ENCODE measurements around the gene MYOCD. TPM values are rescaled to one million over a fixed set of nuclear protein-coding genes. Genes with fewer than 3 reads are reported as not detected.
A peak's percentile ranks its signal among the peaks of the same experiment; 100 is the strongest.

MYOCD gene
- total RNA-seq, 1 experiment from 2014 or later: 0.08 TPM

DNA sequence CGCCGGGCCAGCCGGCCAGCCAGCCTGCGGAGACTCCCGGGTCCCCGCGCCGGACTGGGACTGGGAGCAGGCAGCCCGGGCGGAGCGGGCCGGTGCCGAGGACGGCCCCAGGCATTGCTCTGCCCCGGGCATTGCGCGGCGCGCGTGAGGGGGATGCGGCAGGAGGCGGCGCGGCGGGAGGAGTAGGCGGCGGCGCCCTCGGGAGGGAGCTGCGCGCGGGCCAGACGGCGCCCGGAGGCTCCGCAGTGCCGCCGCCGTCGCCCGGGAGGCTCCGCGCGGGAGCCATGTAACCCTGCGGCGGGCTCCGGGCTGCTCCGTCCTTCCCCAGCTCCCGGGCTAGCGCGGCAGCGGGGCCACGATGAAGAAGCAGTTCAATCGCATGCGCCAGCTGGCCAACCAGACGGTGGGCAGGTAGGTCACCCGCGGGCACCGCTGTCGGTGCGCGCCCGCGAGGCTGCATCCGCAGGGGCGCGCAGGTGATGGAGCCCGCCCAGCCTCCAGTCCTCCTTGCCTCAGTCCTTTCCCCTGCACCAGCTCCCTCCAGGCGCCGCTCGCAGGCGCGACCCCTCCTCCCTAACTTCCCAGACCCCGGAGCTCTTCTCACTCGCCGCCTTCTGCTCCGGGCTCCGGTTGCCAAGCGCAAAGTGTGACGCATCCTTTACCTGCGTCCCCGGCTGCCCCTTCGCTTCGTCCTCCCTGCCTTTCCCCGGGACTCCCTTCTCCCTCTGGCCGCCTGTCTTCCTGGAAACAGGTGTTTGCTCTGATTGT is 124.0 kb downstream of the MYOCD start, which contains the start of gene ARHGAP44:
Gene ARHGAP44, plus strand, starts transcription at position 18 of the 768 bp plus-strand sequence. Its CDS starts 341 bp downstream, at position 359.
- Histone ChIP-seq H3K4me3 (peak within 1 kb of the TSS; percentile 43), H3K27me3 (peaks cover 30% of the 10 kb centered on the region; the same call in 1 of the 2 replicates), H3K9me3 (replicated peaks) (no peaks in the 10 kb centered on the region), H3K36me3 (no peaks in the 10 kb centered on the region), H3K27ac (no peak within 1 kb of the TSS), H3K4me1 (no peaks in the 10 kb centered on the region)
- no peak for DNase-seq

DNA sequence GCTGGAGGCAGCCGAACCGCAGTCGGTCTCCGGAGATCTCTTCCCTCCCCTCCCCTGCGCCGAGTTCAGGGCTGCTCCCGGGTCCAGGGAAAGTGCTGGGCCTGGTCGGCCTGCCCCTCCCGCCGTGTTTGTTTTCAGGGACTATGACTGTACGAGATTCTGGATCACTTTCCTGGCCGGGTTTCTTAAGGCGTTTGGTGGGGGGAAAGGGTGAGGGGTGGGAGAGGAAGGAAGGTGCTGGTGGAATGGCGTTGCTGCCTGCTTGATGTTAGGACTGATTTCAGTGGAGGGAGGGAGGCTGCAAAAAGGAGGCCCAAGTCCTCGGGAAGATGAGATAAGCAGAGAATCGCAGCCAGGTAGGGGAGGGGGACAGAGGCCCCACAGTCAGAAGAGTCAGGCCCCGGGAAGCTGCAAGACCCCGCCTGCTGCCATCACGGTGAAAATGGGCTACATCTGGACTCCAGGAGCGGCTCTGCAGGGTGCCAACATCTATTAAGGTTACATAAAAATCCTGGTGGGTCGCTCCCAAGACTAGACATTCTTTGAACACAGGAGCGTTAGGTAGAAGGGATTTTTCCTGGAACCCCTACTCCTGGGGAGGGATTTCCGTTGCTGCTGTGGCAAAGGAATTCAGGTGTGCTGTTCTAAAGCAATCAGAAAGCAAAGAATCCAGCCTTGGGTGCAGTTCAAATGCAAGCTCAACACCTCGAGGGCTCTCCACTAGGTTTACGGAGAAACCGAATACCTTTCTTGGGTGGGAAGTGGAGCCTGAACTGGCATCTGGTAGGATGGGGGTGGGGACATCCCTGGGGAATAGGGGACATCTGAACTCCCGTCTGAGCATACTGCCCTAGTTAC is 124.8 kb downstream of the MYOCD start:
- DNase-seq: no peak
- Histone ChIP-seq H3K36me3 (no peaks in the 10 kb centered on the region), H3K4me1 (no peaks in the 10 kb centered on the region), H3K9me3 (replicated peaks) (no peaks in the 10 kb centered on the region), H3K4me3 (no peak overlapping the region), H3K27ac (no peak overlapping the region), H3K27me3 (peaks cover 30% of the 10 kb centered on the region; the same call in 1 of the 2 replicates)

GRCh38 chr17:12794919-12795532 is 129.3 kb downstream of the MYOCD start:
- Histone ChIP-seq H3K27ac (no peak overlapping the region), H3K4me1 (no peaks in the 10 kb centered on the region), H3K9me3 (replicated peaks) (no peaks in the 10 kb centered on the region), H3K27me3 (peaks cover 30% of the 10 kb centered on the region), H3K36me3 (no peaks in the 10 kb centered on the region), H3K4me3 (no peak overlapping the region)
- no peak for DNase-seq

DNA sequence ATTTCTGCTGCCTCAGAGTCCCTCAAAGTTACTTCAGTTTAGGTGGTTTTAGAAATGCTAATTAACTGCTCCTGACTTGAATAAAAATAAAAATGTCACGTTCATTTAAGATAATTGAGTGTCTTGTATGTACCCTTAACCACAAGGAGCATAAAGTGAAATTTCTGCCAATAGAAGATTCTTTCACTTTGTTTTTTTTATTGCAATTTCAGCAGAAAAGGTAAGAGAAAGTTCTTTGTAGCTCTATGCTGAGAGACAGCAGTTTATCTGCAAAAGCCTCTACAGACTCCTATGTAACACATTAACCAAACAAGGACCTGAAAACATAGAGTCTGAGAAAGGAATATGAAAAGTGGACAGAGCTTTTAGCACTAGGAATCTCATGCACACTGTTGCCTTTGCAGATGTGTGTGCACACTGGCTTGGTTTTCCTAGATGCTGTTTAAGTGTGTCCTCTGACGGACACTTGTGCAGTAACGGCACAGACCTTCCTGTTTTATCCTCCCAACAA is 135.2 kb downstream of the MYOCD start:
- Histone ChIP-seq H3K9me3 (replicated peaks) (no peaks in the 10 kb centered on the region), H3K4me3 (no peak overlapping the region), H3K4me1 (no peaks in the 10 kb centered on the region), H3K36me3 (no peaks in the 10 kb centered on the region), H3K27me3 (peaks cover 16% of the 10 kb centered on the region), H3K27ac (no peak overlapping the region)
- no peak for DNase-seq

DNA sequence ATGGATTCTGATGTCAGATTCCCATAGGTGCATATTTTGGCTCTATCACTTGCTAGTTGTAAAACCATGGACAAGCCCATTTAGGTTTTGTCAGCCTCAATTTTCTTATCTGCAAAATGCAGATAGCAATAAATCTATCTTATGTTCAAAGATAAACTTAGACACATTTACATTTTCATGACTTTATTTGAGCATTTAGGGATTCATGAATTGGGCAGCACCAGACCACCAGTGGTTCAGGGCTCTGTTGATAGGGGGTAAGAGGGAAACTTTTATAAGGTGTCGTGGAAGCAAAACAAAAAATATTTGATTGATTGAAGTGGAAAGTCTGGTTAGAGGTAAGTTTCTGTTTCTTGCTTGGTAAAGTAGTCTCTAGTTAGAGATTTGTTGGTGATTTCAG is 140.9 kb downstream of the MYOCD start:
- no peak for DNase-seq
- peaks cover 6% of the 10 kb centered on the region for H3K9me3 ChIP-seq (replicated peaks)
- no peak overlapping the region for H3K4me3 ChIP-seq
- H3K27me3 ChIP-seq: no peaks in the 10 kb centered on the region
- no peaks in the 10 kb centered on the region for H3K36me3 ChIP-seq
- no peak overlapping the region for H3K27ac ChIP-seq
- no peaks in the 10 kb centered on the region for H3K4me1 ChIP-seq

- H3K36me3 ChIP-seq: no peaks in the 10 kb centered on the region
Measured at GRCh38 chr17:12808723-12809122, 143.0 kb downstream of the MYOCD start.

DNA sequence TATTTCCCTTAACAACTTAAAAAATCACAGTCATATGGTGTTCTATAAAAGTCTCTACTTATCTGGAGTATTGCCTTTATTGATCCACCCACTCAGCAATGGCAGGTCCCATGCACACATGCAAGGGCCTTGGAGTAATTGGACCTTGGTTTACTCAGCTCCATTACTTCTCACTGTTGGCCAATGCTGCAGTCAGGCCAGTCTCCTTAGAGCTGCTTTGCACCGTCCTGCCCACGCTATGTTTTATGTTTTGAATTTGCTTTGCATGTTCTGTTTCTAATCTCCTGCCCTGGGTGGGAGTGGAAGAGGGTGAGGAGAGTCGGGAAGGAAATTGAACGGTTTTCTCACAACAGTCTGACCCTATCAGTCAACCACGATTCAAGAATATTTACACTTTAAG is 147.2 kb downstream of the MYOCD start:
- Histone ChIP-seq H3K36me3 (no peaks in the 10 kb centered on the region), H3K27me3 (peaks cover 6% of the 10 kb centered on the region; the same call in 1 of the 2 replicates), H3K9me3 (replicated peaks) (peaks cover 6% of the 10 kb centered on the region), H3K4me1 (no peaks in the 10 kb centered on the region), H3K4me3 (no peak overlapping the region), H3K27ac (no peak overlapping the region)
- DNase-seq: no peak

More at GRCh38 chr17:12808723-12809122, 143.0 kb downstream of the MYOCD start:
- Histone ChIP-seq H3K4me1 (no peaks in the 10 kb centered on the region), H3K27ac (no peak overlapping the region), H3K4me3 (no peak overlapping the region), H3K9me3 (replicated peaks) (peaks cover 6% of the 10 kb centered on the region), H3K27me3 (peaks cover 6% of the 10 kb centered on the region; the same call in 1 of the 2 replicates)
- no peak for DNase-seq

GRCh38 chr17:12813664-12814063 is 148.0 kb downstream of the MYOCD start:
- peaks cover 6% of the 10 kb centered on the region; the same call in 1 of the 2 replicates for H3K27me3 ChIP-seq
- no peak for DNase-seq
- no peaks in the 10 kb centered on the region for H3K4me1 ChIP-seq
- no peak overlapping the region for H3K4me3 ChIP-seq
- H3K9me3 ChIP-seq (replicated peaks): peaks cover 5% of the 10 kb centered on the region
- no peak overlapping the region for H3K27ac ChIP-seq
- no peaks in the 10 kb centered on the region for H3K36me3 ChIP-seq

GRCh38 chr17:12814718-12815117 is 149.0 kb downstream of the MYOCD start:
- Histone ChIP-seq H3K9me3 (replicated peaks) (no peaks in the 10 kb centered on the region), H3K4me1 (no peaks in the 10 kb centered on the region), H3K27me3 (peaks cover 6% of the 10 kb centered on the region; the same call in 1 of the 2 replicates), H3K36me3 (no peaks in the 10 kb centered on the region), H3K4me3 (no peak overlapping the region), H3K27ac (no peak overlapping the region)
- no peak for DNase-seq

GRCh38 chr17:12815642-12816141 is 150.0 kb downstream of the MYOCD start:
- Histone ChIP-seq H3K9me3 (replicated peaks) (no peaks in the 10 kb centered on the region), H3K27me3 (peaks cover 6% of the 10 kb centered on the region; the same call in 1 of the 2 replicates), H3K27ac (no peak overlapping the region), H3K4me3 (no peak overlapping the region), H3K4me1 (no peaks in the 10 kb centered on the region), H3K36me3 (no peaks in the 10 kb centered on the region)
- DNase-seq: no peak

Other genes starting within 250 kb of the MYOCD start
- 0.48 and 1.6 TPM in 2 replicates for gene ARHGAP44, start 123.6 kb downstream of the MYOCD start, total RNA-seq (2014; rRNA removed; shearing (Covaris generic))

Measured in SJCRH30 (cell line).